GM12892 (cell line): Measurements from ENCODE around the gene GALNT2.

Experiments used
- DNase-seq: peaks from one replicate; pipeline ENCODE4 v3.0.0; 2011; ENCODE audit not compliant: insufficient read length
- FAIRE-seq: peaks from 2 replicates; lab custom pipeline; 2011; peaks lifted over from hg19 to GRCh38; lab: Jason Lieb, UNC
- POLR2A ChIP-seq: IDR thresholded peaks from 2 replicates; pipeline ENCODE4 v1.6.1; 2011; ENCODE audit warnings: low read depth, low read length, control low read depth
- POLR2AphosphoS5 ChIP-seq: IDR thresholded peaks from 2 replicates; pipeline ENCODE4 v1.6.1; 2011; ENCODE audit warnings: low read depth, low read length, control low read depth
- TAF1 ChIP-seq: IDR thresholded peaks from 2 replicates; pipeline ENCODE4 v1.6.1; 2011; ENCODE audit warnings: low read depth, mild to moderate bottlenecking, control low read depth, low read length, borderline replicate concordance

GALNT2 gene

DNA sequence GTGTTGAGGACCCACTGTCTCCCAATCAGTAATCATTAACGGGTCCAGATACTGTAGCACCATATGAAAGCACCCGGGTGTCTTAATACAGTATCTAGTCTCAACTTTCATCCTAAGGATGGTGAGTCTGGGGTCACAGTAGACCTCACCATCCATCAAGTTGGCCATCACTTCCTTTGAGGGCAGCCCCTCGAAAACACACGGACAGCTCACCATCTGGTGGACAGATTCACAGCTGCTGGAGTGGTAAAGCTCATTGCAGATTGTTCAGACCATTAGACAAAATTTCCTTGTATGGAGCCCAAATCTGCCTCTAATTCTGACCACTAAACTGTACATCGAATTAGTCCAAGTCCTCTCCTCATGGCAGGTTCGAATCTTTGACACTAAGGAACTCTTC, 236.0 kb downstream of the GALNT2 start:
- FAIRE-seq (no peak), DNase-seq (no peak)
- no peak for TF ChIP-seq TAF1
- no peak for TF ChIP-seq POLR2A
- no peak for TF ChIP-seq POLR2AphosphoS5

DNA sequence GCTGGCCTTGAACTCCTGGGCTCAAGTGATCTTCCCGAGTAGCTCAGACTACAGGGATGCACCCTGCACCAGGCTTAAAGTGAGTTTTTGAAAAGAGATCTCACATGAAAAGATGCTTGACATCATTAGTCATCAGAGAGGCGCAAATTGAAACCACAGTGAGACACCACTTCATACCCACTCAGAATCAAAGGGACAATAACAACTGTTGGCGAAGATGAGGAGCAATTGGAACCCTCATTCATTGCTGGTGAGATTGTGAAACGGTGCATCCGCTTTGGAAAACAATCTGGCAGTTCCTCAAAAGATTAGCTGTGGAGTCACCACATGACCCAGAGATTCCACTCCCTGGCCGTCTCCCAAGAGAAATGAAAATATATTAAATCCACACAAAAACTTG, 236.8 kb downstream of the GALNT2 start:
- FAIRE-seq (no peak), DNase-seq (no peak)
- TF ChIP-seq POLR2AphosphoS5, result no peak
- TF ChIP-seq POLR2A, result no peak
- no peak for TF ChIP-seq TAF1

DNA sequence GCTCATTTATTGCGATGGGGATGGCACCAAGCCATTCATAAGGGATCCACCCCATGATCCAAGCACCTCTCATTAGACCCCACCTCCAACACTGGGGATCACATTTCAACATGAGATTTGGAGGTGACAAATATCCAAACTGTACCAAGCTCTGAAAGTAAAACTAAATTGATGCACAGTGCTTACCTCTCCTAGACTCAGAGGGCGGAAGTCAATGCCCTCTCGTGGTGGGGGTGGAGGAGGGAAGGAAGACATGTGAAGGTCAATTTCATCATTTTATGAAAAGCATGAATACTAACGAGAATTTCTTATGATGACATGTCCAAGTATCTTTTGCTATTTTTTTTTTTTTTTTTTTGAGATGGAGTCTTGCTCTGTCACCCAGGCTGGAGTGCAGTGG, 239.1 kb downstream of the GALNT2 start:
- DNase-seq (no peak), FAIRE-seq (no peak)
- TF ChIP-seq TAF1 (no peak), POLR2AphosphoS5 (no peak), POLR2A (no peak)

DNA sequence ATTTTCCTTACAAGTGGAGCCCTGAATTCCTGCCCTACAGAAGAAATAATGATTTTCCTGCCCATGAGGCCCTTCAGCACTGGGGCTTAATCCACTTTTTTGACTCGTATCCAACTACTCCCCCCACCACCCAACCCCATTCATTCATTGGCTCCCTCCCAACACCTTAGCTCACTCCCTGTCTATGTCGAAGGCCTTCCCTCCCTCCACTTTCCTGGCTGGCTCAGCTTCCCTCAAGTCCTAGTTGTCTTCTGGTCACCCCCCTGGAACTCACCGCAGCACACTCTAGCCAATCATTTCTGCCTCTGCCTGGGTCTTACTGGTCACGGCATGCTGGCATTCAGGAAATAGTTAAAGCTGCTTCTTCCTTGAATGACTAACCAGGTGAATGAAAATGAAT, 240.2 kb downstream of the GALNT2 start:
- DNase-seq, result no peak
- FAIRE-seq, result no peak

DNA sequence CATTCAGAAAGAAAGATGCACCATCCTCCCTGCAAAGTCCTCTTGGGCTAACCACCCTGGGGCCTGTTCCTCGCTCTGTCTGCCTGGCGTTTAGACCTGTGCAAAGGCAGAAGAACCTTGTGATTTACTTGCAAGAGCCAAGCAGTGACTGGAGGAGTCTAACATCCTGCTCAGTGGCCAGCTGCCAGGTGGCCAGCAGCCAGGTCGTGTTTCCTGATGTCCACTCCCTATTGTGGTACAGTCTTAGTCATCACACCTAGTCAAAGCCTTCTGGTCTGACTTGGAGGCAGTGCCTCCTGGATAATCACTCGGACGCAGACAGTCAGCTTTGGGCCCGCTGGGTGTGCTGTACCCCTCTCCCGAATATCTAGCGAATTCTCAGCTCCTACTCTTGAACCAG, 241.0 kb downstream of the GALNT2 start:
- TF ChIP-seq TAF1 (no peak), POLR2A (no peak), POLR2AphosphoS5 (no peak)
- FAIRE-seq, result no peak
- DNase-seq, result no peak

More for the DNA sequence above, 240.2 kb downstream of the GALNT2 start:
- no peak for TF ChIP-seq POLR2AphosphoS5
- no peak for TF ChIP-seq POLR2A
- TF ChIP-seq TAF1, result no peak

DNA sequence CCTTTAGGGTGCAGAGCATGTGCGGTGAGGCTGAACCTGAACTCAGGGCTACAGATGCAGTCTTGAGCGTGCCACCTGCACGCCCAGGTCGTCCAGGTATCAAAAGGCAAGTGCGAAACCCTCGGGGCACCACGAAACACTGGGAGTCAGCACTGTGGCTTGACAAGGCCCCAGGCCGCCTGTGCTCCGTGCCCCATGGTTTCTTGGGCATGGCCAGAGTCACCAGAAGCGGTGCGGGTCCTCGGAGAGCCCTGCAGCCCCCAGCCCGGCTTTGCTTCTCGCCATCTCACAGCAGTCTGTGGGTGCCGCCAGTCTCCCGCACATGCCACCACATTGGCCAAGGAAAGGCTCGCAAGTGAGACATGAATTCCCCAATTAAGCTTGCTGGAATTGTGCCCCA, 241.8 kb downstream of the GALNT2 start:
- no peak for FAIRE-seq
- TF ChIP-seq TAF1, result no peak
- TF ChIP-seq POLR2AphosphoS5, result no peak
- TF ChIP-seq POLR2A, result no peak
- no peak for DNase-seq

DNA sequence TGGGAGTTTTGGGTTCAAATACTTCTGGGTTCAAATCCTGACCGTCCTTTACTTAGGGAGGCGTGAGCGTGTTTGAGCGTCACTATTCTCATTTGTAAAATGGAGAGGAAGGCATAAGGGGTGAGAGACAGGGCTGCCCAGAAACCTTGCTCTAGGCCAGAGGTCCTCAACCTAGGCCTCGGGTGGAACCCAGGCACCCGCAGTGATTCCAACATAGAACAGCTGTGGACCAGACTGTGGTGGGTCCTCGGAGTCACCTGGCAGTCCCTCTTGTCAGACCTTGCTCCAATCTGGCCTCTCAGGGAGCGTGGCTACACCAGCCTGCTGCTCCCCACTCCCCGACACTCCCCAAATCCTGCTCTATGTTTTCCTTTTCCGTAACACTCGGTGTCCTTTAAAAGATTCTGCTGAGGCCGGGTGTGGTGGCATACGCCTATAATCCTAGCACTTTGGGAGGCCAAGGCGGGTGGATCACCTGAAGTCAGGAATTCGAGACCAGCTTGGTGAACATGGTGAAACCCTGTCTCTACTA, 242.7 kb downstream of the GALNT2 start:
- DNase-seq, result no peak
- FAIRE-seq, result no peak
- TF ChIP-seq POLR2A (no peak), POLR2AphosphoS5 (no peak), TAF1 (no peak)

DNA sequence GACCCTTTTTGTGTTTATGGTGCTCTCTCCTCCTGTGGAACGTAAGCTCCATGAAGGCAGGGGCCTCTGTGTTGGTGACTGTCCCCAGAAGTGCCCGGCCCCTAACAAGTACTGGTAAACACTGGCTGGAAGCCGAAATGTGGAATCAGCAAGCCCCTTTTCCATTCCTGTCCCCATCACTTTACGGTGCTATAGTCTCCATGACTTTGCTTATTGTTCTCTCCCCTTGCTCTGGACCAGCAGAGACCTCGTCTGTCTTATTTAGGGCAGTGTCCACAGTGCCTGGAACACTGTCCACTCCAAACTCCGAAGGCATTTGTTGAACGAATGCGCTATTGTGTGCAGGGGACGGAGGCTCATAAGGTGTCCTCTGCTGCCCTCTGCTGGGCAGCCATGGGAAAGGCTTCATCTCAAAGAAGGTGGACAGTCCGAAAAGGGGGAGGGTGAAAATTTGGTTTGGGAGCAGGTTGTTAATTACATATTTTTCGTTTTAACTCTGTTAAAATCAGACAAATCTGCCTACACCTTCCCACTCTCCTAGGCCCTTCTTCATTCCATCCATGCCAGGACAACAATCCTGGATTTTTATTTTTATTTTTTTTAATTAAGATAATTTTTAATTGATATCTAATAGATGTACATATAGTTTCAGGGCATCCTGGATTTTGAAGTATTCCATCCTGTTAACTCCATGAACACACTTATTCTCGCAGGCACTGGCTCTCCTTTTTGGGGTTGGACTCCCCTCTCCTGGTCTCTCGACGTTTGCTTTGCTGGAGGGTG, 243.5 kb downstream of the GALNT2 start:
- DNase-seq (peak; percentile 63), FAIRE-seq (peak; percentile 97)
- no peak for TF ChIP-seq POLR2AphosphoS5

DNA sequence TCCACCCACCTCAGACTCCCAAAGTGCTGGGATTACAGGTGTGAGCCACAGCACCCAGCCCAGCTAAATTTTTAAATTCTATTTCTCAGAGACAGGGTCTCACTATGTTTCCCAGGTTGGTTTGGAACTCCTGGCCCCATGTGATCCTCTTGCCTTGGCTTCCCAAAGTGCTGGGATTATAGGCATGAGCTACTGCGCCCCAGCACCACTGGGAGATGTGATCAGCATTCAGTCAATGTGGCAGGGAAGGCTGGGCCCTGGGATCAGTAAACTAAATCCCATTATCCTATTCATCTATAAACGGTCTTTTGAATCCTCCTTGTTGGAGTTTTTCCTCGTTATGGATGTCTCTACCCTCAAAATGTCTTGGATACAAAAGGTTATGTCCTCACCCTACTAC, 245.6 kb downstream of the GALNT2 start:
- FAIRE-seq, result no peak

DNA sequence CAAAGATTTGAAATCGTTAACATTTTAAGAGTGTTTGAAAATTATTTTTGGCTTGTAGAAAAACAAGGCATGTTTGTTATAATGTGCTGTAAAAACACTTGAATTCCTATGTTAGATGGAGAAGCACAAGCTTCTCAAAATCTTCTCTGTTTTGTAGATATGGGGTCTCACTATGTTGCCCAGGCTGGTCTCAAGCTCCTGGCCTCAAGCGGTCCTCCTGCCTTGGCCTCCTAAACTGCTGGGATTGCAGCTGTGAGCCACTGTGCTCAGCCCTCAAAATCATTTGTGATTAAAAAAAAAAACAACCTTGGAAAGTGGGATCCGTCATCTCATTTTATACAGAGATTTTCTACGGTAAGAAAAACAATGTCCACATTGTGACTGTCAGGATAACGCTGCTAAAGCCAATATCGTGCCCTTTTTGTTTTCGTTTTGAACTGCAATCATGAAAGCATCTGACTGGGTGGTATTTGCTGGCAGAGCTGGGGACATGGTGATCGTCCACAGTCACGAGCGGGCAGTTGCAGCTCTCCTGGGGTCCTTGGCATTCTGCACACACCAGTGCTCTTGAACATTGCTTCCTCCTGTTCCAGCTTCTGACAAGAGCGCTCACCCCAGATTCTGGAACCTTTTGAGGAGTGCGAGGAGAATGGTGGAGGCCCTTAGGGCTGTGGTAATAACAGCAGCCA, 246.6 kb downstream of the GALNT2 start:
- DNase-seq (no peak), FAIRE-seq (no peak)
- no peak for TF ChIP-seq POLR2AphosphoS5
- TF ChIP-seq TAF1, result no peak
- TF ChIP-seq POLR2A, result no peak

More for the DNA sequence above, 245.6 kb downstream of the GALNT2 start:
- TF ChIP-seq POLR2AphosphoS5 (no peak), TAF1 (no peak), POLR2A (no peak)
- no peak for DNase-seq

DNA sequence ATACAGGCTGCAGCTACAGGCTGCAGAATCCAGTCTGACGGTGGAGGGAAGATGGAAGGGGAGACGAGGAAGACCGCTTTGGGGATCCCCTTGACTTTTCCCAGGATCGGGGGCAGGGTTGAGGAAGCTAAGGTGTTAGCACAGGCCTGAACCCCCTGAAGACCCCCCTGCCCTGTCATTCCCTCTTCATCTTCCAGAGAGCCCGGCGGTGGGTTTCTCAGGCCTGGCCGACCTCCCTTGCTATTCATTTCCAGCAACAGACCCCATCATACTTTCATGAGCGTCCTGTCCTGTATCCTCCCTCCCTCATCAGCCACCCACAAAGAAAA, 247.1 kb downstream of the GALNT2 start:
- no peak for TF ChIP-seq TAF1
- TF ChIP-seq POLR2AphosphoS5, result no peak
- no peak for TF ChIP-seq POLR2A
- FAIRE-seq (no peak), DNase-seq (no peak)

DNA sequence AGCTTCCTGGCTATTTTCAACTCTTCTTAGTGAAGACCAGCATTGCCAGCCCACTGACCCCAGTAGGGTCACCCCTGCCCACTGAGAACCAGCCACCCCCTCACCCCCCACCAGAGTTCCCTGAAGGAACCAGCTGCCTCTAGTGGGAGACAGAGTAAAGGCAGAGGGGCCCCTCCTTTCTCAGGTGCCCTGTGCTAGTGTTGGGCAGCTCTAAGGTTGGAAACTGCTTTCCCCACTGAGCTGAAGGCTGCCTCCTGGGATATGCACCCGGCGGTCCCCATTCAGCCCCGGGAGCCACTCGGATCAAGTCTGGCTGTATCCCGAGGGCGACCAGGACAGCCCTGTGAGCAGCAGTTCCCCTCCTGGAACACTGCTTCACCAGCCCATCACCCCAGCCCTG, 248.1 kb downstream of the GALNT2 start:
- FAIRE-seq, result no peak
- TF ChIP-seq POLR2A (no peak), TAF1 (no peak), POLR2AphosphoS5 (no peak)
- no peak for DNase-seq
